HG02759 (cell line): ENCODE results near the gene FGF16.
"Not testable (repeated sequence)": the region's sequence is repeated elsewhere in the genome, so short reads cannot be mapped to it uniquely, and the experiment has no call there.

Experiments used
- ATAC-seq: cut with Tn5 transposase; IDR thresholded peaks from one replicate; pipeline ENCODE4 v1.9.1; 2021; ENCODE audit warnings: mild to moderate bottlenecking, moderate library complexity; ENCODE audit not compliant: unreplicated experiment

Gene FGF16

DNA sequence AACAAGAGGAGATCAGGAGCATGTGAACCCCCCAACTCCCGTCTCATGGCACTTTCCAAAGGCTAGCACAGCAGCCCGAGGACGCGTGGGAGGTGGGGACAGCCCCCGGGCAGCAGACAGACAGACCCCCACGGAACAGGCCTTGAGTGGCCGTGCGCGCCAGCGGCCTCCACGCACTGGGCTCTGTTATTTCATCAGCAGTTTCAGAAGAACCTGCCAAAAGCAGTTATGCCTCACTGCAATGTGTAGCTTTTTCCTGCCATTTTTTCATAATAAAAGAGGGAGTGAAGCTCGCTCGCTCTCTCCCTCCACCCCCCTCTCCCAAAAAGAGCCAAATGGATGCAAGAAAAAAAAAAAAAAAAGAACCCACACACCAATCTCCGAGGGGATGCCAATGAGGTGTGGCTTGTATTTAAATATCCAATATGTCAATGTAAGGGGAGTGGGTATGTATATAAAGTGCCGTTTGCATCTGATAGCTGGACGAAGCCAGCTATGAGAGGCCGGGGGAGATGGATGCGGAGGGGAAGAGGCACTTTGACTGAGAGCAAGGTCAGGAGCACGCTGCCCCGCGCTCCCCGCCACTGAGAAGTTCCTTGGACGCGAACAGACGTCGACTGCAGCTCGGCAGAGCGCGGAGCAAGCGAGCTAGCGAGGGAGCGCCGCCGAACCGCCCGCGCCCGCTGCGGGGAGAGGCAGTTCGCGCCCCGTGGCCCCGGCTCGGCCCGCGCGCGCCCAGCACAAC lies at the start of gene FGF16:
Gene FGF16 (plus strand): TSS at position 482 of the 745 bp plus-strand sequence. CDS start 286 bp downstream, outside the sequence.
- ATAC-seq = peak; percentile 47

DNA sequence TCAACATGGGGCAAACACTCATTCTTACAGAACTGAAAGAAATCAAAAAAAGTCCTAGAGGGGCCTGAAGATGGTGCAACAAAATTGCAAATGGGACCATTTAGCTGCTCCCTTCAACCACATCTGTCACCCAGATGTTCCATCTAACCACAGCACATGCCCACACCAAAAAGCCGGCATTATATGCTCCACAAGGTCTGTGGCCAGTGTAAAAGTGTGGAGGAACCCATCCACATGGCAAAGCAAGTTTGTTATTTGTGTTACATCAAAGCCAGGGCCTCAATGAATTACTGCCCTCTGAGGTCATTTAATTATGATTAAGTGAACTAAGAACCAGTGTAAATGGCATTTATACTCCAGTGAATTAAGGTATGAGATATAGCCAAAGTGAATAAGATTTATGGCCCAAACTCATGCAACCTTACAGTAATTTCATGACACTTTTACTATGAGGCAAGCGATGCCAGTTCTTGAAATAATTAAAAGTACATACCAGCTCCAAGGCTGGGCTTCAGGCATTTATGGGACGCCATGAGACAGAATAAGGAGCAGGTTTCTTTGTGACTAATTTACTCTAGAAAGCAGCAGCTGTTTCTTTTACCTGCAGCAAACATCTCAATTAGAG lies 48.7 kb upstream of the FGF16 start:
- no peak for ATAC-seq

- no peak for ATAC-seq
These were observed 42.8 kb upstream of the FGF16 start for GRCh38 chrX:77404419-77404818.

- ATAC-seq = not testable (repeated sequence)
These were observed 39.4 kb upstream of the FGF16 start for GRCh38 chrX:77407821-77408220.

GRCh38 chrX:77412631-77413030 lies 34.6 kb upstream of the FGF16 start:
- no peak for ATAC-seq

GRCh38 chrX:77415161-77415560 lies 32.0 kb upstream of the FGF16 start:
- no peak for ATAC-seq

GRCh38 chrX:77415882-77416281 lies 31.3 kb upstream of the FGF16 start:
- ATAC-seq = no peak

- ATAC-seq = no peak
These were observed 24.1 kb upstream of the FGF16 start for GRCh38 chrX:77422891-77423648.

GRCh38 chrX:77426811-77427210 lies 20.4 kb upstream of the FGF16 start:
- no peak for ATAC-seq

DNA sequence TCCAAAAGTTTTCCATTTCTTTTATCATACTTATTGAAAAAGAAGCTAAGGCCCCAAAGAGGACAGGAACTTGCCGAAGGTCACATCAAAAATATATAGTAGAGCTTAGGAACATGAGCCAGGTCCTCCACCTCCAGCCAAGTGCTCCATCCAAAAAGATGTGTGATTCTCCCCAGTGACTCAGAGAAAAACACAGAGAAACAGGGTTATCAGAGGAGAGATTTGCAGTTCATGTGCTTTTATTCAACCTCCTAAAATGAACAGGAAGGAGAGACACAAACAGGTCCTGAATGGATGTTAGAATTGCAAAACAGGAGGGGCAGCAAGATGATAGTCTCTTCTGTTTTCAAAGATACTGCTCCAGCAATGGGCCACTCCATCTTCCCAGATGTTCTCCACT lies 19.6 kb upstream of the FGF16 start:
- ATAC-seq = no peak

DNA sequence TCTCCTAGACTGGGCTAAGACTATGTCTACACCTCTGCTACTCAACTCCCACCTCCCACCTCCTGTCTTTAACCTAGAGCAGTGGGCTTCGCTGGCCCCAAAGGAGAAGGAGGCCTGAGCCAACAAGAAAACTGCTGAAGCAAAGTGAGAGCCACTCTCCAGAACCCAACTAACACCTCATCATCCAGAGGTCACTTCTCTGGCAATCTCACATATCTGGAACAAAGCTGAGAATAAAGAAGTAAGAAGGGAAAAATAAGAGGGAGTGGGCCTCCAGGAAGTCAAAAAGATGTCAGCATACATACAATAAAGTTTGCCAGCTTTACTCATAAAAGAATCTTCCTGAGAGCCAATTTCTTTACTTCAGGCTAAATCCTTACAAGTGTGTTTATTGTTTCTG lies 18.6 kb upstream of the FGF16 start:
- no peak for ATAC-seq

DNA sequence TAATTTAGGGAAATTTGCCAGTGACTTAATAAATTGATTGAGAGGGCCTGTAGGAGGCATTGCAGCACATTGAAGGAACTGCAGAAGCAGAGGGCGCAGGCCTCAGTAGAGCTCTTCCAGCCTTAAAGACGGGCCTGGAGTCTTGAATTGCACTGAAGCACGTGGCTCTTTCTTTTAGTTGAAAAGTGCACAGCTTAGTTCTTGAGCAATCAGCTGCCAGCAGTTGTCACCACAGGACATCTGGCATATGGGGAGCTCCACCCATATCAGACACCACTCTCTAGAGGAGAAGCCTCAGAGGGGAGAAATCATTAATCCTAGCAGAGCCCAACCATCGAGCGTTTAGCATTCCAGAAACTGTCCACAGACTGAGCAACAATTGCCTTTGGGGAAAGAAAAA lies 16.0 kb upstream of the FGF16 start:
- ATAC-seq = no peak

DNA sequence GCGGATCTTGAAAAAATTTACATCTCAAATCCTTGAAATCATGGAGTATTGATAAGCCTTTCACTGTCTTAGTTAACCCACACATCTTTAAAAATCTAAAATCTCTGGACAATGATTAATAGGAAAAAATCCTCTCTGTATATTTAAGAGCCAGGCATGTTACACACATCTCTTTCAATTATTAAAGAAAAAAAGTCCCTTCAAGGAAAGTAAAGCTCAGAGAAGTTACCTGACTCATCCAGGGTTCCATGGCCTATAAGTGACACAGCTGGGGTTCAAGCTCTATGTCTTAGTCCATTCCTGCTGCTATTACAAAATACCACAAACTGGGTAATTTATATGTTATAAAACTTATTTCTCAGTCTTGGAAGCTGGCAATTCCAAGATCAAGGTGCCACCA lies 14.2 kb upstream of the FGF16 start:
- no peak for ATAC-seq

DNA sequence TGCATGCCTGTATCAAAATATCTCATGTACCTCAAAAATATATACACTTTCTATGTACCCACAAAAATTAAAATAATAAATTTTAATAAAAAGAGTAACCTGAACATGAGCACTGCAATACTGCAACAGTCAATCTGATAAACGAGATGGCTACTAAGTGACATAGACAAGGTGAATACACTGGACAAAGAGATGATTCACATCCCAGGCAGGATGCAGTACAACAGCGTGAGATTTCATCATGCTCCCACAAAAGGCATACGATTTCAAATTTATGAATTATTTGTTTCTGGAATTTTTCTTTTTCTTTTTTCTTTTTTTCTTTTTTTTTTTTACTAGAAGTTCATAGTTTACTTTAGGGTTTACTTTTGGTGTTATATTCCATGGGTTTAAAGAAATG lies 12.2 kb upstream of the FGF16 start:
- ATAC-seq = no peak

DNA sequence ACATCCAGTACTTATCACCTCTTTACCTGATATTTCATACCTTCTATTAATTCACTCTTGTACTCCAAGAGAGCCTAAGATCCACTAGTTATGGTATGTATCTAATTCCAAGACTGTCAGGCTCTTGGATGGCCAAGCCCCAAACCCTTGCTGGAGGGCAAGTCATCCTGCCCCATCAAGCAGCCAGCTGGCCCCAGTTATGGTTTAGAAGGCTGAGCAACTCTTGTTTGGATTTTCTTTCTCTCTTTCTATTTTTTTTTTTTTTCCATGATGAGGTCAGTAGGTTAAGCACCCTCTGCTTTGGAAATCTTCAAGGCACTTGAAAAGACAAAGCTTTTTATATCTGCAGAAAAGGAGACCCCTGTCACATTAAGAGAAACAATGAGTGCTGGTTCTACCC lies 10.9 kb upstream of the FGF16 start:
- no peak for ATAC-seq

- no peak for ATAC-seq
These were observed 10.5 kb upstream of the FGF16 start for GRCh38 chrX:77436682-77437081.

DNA sequence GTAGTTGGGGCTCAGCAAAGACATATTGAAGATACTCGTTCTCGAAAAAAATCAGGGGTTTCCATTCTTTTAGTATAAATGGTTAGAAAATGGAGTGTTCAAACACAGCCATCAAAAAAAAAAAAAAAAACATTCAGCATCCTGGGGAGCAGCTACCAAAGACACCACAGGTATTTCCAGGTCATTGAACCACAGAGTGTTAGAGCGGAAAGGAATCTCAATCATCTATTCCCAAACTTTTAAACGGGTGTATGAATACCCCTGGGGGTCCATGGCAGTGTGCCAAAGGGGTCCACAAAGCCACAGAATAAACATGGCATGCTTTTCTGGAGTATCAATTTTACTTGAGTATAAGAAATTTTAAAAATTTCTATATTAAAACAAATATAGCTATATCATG lies 6.9 kb upstream of the FGF16 start:
- no peak for ATAC-seq

DNA sequence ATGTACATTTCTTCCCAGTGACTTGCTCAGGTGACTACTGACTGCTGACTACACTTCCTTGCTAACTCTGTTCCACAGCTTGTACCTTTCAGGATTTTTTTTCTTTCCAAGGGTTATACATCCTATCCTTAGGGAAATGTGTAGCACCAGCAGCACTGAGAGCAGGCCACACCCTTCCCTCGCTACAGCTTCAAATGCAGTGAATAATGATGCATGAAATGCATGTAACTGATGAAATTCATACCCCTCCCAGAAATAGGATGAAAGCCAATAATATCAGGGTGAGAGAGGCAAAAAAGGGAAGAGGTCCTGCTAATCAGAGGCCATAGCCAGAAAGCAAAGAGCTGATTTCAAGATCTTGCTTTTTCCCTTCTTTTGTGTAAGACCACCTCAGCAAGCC lies 6.2 kb upstream of the FGF16 start:
- ATAC-seq = no peak

- ATAC-seq = no peak
These were observed 5.7 kb upstream of the FGF16 start for GRCh38 chrX:77441479-77441878.

DNA sequence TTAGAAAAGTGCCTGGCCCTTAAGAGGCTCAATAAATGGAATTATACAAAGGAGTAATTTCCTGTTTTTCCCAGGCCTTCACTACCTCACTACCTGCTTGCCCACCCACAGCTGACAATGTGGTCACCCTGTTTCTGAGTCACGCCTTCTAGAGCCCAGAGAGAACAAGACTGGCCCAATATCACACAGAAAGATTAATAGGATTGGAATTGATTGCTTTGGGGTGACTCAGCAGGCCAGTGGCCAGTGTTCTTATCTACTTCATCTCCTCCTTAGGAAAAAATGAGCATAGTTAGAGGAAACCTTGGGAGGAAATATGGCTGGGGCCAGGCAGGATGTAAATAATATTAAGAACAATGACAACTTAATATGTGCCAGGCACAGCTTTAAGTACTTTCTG lies 4.5 kb upstream of the FGF16 start:
- no peak for ATAC-seq

DNA sequence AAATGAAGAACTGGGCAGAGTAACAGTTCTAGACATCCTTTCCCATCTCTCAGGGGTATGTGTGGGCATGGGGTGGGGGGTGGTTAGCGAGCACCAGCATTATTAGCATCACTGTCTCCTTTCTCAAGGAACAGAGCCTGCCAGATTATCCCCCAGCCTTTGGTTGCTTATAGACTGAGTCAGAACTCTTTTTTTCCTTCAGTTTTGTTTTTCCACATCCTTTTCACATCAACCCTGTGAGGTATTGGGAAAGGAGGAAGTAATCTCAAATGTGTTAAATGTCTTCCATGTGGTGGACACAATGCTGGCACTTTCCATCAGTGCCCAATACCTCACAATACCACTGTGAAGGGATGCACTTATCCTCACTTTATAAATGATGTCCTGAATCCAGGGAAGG lies 3.1 kb upstream of the FGF16 start:
- no peak for ATAC-seq

DNA sequence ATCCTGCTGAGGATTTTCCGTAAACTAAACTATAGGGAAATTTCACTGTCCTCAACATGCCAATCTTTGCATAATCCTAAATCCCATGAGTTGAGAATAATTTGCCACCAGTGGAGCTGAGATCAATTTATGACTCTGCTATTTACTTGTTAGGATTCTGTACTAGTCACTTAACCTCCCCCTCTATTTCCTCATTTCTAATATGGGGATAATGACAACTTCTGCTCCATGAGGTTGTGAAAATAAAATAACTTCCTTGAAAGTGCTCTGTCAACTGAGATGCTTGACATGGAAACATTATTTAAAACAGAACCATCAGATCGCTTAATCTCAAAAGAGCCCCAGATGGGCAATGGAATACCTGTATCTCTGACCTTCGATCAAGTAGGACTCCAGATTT lies 2.6 kb upstream of the FGF16 start:
- ATAC-seq = no peak
